HG03354 (cell line): ENCODE measurements around the gene GJB5.

ENCODE experiments used
- ATAC-seq: cut with Tn5 transposase; IDR thresholded peaks from one replicate; pipeline ENCODE4 v1.9.1; 2021; ENCODE audit warnings: mild to moderate bottlenecking; ENCODE audit not compliant: unreplicated experiment, poor library complexity, severe bottlenecking

GJB5 gene

GRCh38 chr1:34743775-34744174 lies 11.1 kb upstream of the GJB5 start:
- ATAC-seq = no peak

GRCh38 chr1:34744851-34745250 lies 10.0 kb upstream of the GJB5 start:
- no peak for ATAC-seq

GRCh38 chr1:34745666-34746065 lies 9.2 kb upstream of the GJB5 start:
- no peak for ATAC-seq

GRCh38 chr1:34746101-34746500 lies 8.7 kb upstream of the GJB5 start:
- no peak for ATAC-seq

- ATAC-seq = no peak
Observed at GRCh38 chr1:34746785-34747637, 7.8 kb upstream of the GJB5 start.

- no peak for ATAC-seq
Observed at GRCh38 chr1:34747638-34747941, 7.3 kb upstream of the GJB5 start.

- no peak for ATAC-seq
Observed at GRCh38 chr1:34749992-34750391, 4.9 kb upstream of the GJB5 start.

- ATAC-seq = no peak
Observed at GRCh38 chr1:34750610-34751009, 4.2 kb upstream of the GJB5 start.

- no peak for ATAC-seq
Observed at GRCh38 chr1:34753163-34753562, 1.7 kb upstream of the GJB5 start.

- ATAC-seq = no peak
Observed at GRCh38 chr1:34755961-34756360, 1.1 kb downstream of the GJB5 start.

GRCh38 chr1:34757386-34757785 lies 2.5 kb downstream of the GJB5 start:
- no peak for ATAC-seq

GRCh38 chr1:34758751-34759150 lies 3.9 kb downstream of the GJB5 start:
- no peak for ATAC-seq

- no peak for ATAC-seq
Observed at GRCh38 chr1:34759503-34760357, 4.9 kb downstream of the GJB5 start, which contains the start of gene GJB4. TSS of gene GJB4 (plus strand) at chr1:34759740. CDS start at chr1:34761255, 1,515 bp downstream.

- ATAC-seq = no peak
Observed at GRCh38 chr1:34761176-34761761, 6.4 kb downstream of the GJB5 start.

- no peak for ATAC-seq
Observed at GRCh38 chr1:34761776-34762307, 7.0 kb downstream of the GJB5 start.

GRCh38 chr1:34762474-34763141 lies 7.8 kb downstream of the GJB5 start:
- ATAC-seq = no peak

- no peak for ATAC-seq
Observed at GRCh38 chr1:34763142-34763781, 8.4 kb downstream of the GJB5 start.

GRCh38 chr1:34768856-34769255 lies 14.0 kb downstream of the GJB5 start:
- no peak for ATAC-seq

- no peak for ATAC-seq
Observed at GRCh38 chr1:34770891-34771504, 16.2 kb downstream of the GJB5 start.
